Measurements from ENCODE around the gene WDFY4. TPM values are rescaled to one million over a fixed set of nuclear protein-coding genes. Genes with fewer than 3 reads are reported as not detected.

Gene WDFY4
- total RNA-seq, 2 experiments from 2014 or later: 0.90 to 1.1 TPM

- Mint-ChIP-seq H3K36me3 (ENCODE audit: low read depth) (no peaks in the 10 kb centered on the region), H3K27ac (no peak overlapping the region), H3K4me1 (ENCODE audit: low read depth) (no peaks in the 10 kb centered on the region), H3K4me3 (no peak overlapping the region), H3K27me3 (peaks cover 1% of the 10 kb centered on the region), H3K9me3 (no peaks in the 10 kb centered on the region)
- DNase-seq: no peak
- no peak for ATAC-seq
- POLR2A ChIA-PET: no interaction called here
- no peak for TF ChIP-seq CTCF (IDR thresholded peaks at IDR 0.05)
- intact Hi-C loops (cut with micrococcal nuclease): no loop called here
- CTCF ChIA-PET: no interaction called here
These were observed 55.5 kb downstream of the WDFY4 start for GRCh38 chr10:48740015-48740707.

DNA sequence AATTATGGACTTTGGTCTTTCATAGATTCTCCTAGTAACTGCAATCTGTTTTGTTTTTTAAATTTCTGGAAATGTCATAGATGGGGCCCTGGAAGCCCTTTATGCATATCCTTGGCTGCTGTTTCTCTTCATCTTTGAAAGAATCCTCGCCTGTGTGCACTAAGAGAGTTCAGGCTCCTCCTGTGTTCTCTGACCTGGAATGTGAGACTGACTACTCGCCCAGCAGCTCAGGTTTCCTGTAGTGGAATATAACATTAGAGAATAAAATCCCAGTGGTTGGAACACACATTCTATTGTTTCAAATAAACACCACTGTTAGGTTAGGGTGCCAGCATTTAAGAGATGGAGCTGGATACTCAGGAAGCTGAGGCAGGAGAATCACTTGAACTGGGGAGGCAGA, 56.3 kb downstream of the WDFY4 start:
- TF ChIP-seq CTCF (IDR thresholded peaks at IDR 0.05): no peak
- no peaks in the 10 kb centered on the region for H3K4me1 Mint-ChIP-seq (ENCODE audit: low read depth)
- intact Hi-C loops (cut with micrococcal nuclease): no loop called here
- ATAC-seq: no peak
- ChIA-PET POLR2A (no interaction called here), CTCF (no interaction called here)
- no peak overlapping the region for H3K4me3 Mint-ChIP-seq
- no peak for DNase-seq
- peaks cover 1% of the 10 kb centered on the region for H3K27me3 Mint-ChIP-seq
- H3K36me3 Mint-ChIP-seq (ENCODE audit: low read depth): no peaks in the 10 kb centered on the region
- no peak overlapping the region for H3K27ac Mint-ChIP-seq
- no peaks in the 10 kb centered on the region for H3K9me3 Mint-ChIP-seq

- ATAC-seq: no peak
- Mint-ChIP-seq H3K27ac (no peak overlapping the region), H3K4me3 (no peak overlapping the region), H3K27me3 (no peaks in the 10 kb centered on the region), H3K9me3 (peaks cover 2% of the 10 kb centered on the region), H3K36me3 (ENCODE audit: low read depth) (no peaks in the 10 kb centered on the region), H3K4me1 (ENCODE audit: low read depth) (no peaks in the 10 kb centered on the region)
- no peak for TF ChIP-seq CTCF (IDR thresholded peaks at IDR 0.05)
- DNase-seq: no peak
- CTCF ChIA-PET: no interaction called here
- intact Hi-C loops (cut with micrococcal nuclease): no loop called here
- POLR2A ChIA-PET: no interaction called here
These were observed 58.5 kb downstream of the WDFY4 start for GRCh38 chr10:48742891-48743860.

GRCh38 chr10:48744587-48744986, 59.9 kb downstream of the WDFY4 start:
- intact Hi-C loops (cut with micrococcal nuclease): no loop called here
- H3K4me1 Mint-ChIP-seq (ENCODE audit: low read depth): no peaks in the 10 kb centered on the region
- DNase-seq (no peak), ATAC-seq (no peak)
- H3K4me3 Mint-ChIP-seq: no peak overlapping the region
- no peaks in the 10 kb centered on the region for H3K27me3 Mint-ChIP-seq
- H3K27ac Mint-ChIP-seq: no peak overlapping the region
- CTCF ChIA-PET: no interaction called here
- H3K9me3 Mint-ChIP-seq: peaks cover 2% of the 10 kb centered on the region
- no peak for TF ChIP-seq CTCF (IDR thresholded peaks at IDR 0.05)
- POLR2A ChIA-PET: no interaction called here
- H3K36me3 Mint-ChIP-seq (ENCODE audit: low read depth): no peaks in the 10 kb centered on the region

Data from activated CD8-positive, alpha-beta T cell treated with anti-CD3 and anti-CD28 coated beads for 36 hours (primary cell).